ENCODE data around the gene DCC.
A peak's percentile ranks its signal among the peaks of the same experiment; 100 is the strongest.
"Not testable (repeated sequence)": the region's sequence is repeated elsewhere in the genome, so short reads cannot be mapped to it uniquely, and the experiment has no call there.

Gene DCC

DNA sequence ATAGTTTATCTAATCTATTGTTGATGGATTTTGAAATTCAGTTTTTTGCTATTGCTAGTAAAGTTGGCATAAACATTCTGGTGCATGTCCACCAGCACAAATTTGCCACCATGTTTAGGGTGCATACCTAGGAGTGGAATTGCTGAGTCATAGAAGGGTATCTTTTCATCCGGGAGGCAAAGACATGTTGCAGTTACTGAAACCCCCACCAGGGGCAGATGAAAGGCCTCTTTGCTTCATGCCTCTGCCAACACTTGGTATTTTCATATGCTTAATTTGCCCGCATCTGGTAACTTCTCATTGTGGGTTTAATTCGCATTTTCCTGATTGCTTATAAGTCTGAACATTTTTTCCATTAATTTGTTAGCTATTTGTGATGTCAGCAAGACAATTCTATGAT is 8.2 kb downstream of the DCC start:
- peak in 1 of 2 experiments; percentile 31 for DNase-seq

DNA sequence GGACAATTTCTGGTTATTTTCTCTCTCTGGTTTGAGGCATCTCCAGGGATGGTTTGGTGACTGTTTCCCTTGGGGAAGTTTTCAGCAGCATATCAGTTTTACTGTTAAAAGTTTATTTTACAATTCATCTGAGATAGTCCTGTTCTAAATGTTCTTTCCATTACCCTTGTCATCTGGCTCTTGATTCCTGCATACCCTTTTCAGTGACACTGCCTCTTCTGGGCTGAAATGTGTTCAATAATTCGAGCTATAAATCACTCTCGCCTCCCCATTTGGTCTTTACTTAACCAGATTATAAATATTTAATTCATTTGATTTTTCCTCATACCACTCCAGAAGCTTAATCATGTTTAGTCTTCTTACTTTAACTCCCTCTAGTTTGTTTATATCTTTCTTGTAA is 9.5 kb downstream of the DCC start:
- DNase-seq, result no peak

DNA sequence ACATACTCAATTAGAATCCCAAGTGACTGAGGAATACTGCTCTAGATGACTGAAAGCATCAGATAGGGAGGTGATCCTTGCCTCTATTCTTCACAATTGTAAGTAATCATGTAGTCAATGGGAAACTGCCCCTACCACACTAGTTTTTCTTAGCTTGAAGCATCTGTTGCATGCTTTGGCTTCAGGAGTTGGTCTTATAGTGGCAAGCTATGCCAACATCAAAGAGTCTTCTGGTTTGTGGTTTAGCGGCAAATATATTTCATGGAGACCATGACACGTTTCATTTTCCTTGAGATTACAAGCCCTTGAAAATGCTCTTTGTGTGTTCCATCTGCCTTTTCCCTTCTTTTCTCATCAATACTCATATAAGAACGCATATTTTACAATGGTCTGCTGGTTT is 12.9 kb downstream of the DCC start:
- no peak for DNase-seq

DNA sequence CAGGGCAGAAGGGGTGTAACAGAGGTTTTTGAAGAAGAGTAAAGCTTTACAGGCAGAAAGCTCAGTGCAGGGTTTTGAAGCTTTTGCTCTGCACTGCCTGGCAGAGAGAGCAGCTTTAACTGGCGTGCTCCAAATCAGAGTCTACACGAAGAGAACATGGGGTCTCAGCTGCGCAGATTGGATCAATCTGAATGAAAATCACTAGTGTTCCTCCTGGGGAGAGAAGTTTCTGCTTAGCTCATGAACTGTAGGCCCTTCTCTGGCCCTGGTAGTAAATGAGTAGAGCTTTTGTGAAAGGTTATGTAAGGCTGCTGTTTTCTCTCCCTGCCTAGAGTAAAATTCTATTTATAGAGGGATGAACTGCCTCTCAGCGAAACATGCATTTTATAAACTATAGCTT is 13.6 kb downstream of the DCC start:
- DNase-seq, result no peak

DNA sequence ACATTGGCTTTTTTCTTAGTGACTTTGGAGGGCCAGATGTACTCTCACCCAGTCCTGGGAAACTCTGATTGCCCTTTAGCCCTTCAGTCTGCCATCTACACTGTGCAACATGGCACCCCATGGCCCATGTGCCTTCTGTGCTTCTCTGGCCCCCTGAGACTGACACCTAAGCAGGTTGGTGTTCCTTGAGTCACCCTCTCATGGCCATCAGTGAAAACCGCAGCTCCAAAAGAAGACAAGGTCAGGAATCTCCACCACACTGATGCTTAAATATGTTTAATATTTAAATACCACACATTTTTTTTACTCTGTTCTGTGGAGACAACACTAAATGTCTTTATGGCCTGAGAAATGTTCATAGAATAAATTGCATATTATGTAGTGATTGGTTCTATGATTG is 23.9 kb downstream of the DCC start:
- DNase-seq, result no peak

DNA sequence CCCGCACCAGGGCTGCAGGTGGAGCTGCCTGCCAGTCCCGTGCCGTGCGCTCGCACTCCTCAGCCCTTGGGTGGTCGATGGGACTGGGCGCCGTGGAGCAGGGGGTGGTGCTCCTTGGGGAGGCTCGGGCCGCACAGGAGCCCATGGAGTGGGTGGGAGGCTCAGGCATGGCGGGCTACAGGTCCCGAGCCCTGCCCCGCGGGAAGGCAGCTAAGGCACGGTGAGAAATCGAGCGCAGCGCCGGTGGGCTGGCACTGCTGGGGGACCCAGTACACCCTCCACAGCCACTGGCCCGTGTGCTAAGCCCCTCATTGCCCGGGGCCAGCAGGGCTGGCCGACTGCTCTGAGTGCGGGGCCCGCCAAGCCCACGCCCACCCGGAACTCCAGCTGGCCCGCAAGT is 26.9 kb downstream of the DCC start:
- DNase-seq, result not testable (repeated sequence)

DNA sequence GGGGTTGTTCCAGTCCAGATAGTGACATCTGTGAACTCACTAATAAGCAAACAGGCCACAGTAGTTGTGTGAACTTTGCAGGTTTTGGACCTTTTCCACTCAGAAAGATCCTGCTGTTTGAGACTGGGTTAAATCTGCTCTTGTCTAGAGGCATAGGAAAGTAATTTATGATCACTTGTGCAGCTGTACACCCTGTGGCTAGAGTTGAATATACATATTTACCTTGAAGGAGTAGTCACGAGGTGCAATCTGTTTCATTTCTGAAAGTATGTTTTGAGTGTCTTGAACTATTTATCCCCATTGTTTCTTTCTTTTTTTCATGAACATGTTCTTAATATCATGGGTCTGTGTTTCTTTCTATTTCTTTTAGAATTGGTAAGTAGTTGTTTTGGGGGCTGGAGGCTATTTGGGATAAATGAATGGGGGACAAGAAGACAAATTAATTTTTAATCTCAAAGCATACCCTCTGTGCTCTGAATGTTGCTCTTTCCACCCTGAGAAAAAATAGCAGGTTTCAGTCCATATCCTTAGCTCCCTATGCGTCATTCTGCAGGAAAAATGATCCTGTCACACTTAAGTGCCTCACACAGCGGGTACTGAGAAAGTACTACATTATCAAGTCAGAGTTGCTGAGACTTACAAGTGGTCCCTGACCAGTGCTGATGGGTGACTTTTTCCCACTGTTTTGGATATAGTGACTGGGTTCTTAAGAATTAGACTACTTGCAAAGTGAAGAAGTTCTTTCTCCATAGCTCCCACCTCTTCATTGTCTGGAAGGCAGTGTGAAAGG is 28.2 kb downstream of the DCC start:
- no peak for DNase-seq

DNA sequence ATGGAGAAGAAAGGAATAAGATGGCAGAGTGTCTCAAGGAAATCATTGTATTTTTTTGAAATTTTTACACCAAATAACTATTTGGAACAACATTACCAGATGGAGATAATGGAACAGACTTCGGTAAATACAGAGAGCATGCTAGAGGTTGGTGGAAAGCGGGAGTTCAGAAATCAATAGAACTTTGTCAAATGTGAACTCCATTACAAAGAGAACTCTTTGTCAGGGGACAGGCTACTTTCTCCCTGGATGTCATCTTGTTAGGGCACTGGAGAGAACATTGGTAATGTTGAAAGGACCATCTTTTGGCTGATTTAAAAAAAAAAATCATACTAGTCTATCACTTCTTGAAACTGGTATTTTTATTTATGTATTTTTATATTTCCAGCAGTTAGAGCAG is 30.8 kb downstream of the DCC start:
- DNase-seq, result no peak

DNA sequence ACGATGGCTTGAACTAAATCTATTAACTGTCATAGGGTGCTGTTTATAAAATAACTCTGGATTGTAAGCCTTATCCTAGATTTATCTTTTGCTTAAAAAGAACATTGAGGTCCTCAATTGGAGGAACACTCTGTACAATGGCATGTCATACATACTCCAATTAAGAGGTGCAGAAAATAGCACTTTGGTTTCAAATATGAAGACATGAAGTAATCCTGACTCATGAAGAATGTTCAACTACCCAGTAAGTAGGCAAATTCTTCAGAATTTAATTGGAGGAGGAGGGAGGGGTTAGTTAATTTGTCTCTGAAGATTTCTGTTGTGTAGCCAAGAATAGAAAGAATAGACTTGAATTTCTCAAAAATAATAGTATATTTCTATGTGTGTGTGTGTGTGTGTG is 36.1 kb downstream of the DCC start:
- DNase-seq, result no peak

DNA sequence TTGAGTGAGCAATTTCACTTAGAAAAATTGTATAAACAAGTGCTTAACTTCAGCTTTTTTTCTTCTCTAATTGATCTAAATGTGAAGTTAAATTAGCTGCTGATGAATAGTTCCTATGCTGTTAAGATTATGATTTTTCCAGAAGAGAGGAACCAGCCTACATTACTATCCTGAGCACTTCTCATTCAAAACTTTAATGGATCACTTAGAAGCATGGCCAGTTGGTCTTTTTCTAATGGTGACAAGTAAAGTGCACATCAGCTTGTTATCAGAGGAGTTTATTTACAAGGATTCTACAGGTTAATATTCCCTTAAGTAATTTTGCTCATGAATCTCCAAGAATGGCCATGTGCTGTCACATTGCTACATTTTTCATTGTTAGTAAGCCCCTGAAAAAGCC is 37.1 kb downstream of the DCC start:
- no peak for DNase-seq

DNA sequence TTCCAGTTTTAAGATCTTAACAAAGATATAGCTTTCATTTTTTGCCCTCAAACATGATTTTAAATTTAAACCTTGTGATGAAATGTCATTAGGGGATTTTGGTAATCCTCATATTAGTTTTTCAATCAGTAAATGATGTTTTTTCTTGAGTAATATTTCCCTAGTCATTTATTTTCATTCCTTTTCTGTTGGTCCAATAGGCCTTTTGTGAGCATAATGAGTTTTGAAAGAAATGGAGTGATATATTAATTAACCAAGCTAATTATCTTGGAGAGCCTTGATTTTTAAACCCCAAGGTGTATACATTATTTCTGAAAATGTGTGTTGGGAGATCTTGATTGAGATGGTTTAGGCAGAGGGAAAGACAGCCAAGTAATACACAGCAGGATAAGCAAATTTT is 46.3 kb downstream of the DCC start:
- no peak for DNase-seq

DNA sequence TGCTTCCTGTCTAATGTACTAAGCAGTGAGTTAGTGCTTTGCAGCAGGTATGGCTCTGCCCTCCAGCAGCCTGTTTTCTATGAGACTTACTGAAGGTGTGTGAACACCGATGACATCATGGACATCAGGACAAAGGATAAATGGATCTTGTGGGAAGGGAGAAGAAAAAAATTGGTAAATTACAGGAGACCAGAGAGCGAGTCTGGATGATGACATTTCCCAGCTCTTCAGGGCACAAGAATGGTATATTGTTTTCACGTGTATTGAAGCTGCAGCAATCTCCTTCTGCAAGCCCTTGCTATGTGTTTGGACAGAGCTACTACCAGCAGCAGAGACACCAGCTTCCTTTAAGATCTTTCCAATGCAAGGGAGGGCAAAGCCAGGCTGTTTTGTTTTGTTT is 47.2 kb downstream of the DCC start:
- no peak for DNase-seq

DNA sequence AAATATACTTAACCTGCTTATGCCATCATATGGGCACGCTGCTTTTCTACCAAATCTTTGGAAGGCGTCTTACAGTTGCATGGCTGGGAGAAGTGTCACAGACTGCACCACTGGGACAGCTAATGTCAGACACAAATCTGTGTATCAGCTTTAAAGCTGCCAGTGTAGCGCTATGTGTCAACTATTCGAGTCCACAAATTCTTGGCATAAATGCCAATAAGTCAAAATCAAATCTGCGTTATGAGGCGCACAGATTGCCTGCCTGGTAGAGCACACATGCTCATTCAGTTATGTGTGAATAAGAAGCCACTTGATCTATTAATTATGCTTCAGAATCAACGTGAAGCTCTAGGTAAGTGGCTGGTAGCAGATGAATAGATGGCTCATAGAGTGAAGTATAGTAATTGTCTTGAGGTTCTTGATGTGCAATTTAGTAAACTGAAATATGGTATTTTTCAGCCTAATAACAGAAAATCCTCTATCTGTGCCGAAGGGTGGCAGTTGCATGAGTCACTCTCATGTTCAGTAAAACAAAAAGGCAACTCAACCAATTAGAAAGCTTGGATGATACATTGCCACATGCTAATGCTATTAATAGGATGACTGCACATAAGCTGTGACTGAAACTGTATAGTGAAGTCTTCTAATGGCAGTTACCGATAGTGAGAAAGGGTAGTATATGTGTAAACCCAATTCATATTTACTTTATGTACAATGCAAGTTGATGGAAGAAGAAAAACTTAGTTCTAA is 52.0 kb downstream of the DCC start:
- no peak for DNase-seq

DNA sequence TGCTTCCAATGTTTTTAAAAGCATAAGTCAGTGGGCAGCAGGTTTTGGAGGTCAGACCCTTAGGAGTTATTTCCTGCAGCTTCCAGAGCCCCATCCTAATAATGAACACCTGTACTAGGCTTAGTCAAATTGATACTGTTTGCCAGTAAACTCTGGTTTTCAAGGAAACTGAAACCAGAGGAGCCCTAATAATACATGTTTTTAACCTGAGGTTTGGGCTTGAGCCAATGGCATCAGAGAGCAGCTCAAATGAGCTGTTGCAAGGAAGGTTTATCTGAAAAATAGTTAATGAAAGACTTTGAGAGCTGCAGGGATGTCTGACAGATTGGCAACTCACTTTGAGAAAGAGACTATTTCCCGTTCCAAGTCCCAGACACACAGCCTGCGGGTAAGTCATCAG is 54.6 kb downstream of the DCC start:
- DNase-seq, result no peak

DNA sequence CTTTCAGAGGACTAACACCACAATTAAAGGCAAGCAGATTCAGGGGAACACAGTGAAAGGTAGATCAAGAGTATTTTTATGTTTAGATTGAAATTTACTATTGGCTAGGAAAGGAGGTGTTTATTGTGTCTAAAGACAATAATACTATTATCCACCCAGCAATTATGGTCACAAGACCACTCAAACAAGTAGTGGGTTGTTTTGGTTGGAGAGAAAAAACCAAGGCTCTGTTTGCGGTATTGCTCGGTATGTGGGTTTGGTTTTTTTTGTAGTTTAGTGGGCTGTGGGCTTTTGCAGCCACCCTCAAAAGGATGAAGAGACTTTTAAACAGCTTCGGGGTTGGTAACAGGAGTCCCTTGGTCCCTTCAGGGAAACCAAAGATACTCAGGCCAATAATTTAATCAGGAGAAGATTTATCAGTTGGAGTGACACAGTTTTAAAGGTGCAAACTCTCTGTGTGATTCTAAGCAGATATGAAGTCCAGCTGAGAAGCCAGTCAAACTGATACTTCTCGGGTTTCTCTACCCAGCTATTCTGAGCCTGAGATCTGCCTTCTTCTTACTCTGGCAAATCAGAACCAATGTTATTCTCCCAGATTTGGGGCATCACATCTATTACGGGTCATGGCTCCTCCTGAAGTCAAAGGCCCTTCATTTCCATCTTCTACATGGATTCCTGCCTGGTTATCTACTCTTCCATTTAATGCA is 55.3 kb downstream of the DCC start:
- no peak for DNase-seq

DNA sequence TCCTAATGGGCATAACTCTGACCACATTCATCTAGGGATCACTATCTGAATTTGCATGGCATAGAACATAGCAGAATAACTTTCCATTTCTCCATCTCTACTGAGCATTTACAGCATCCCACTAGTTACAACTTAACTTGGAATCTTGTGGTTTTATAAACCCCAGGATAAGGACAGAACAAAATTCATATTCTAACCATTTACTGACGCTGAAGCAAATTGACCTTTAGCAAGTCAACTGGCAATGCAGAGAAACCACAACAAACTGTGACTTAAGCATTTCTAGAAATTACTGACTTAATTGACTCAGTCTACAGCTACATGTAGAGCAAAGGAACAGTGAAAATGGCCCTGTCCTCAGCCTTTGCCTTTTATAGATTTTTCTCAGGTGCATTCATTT is 61.2 kb downstream of the DCC start:
- no peak for DNase-seq

DNA sequence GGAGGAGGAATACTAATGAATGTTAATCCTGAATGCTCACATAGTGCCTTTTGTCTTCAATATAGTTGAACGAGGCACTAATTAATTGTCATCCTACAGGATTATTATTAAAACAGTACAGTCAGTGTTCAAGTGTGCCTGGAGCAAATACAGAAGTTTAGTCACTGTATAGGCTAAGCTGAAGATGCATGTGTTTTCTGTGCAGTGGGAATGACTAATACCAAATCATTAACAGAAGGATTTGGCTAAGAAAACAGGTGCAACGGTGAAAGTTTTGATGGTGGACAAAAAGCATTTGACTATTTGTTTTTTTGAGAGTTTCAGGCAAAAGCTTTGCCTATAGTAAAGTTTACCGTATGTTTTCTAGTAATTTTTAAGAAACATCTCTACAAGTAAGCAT is 62.8 kb downstream of the DCC start:
- DNase-seq, result no peak

DNA sequence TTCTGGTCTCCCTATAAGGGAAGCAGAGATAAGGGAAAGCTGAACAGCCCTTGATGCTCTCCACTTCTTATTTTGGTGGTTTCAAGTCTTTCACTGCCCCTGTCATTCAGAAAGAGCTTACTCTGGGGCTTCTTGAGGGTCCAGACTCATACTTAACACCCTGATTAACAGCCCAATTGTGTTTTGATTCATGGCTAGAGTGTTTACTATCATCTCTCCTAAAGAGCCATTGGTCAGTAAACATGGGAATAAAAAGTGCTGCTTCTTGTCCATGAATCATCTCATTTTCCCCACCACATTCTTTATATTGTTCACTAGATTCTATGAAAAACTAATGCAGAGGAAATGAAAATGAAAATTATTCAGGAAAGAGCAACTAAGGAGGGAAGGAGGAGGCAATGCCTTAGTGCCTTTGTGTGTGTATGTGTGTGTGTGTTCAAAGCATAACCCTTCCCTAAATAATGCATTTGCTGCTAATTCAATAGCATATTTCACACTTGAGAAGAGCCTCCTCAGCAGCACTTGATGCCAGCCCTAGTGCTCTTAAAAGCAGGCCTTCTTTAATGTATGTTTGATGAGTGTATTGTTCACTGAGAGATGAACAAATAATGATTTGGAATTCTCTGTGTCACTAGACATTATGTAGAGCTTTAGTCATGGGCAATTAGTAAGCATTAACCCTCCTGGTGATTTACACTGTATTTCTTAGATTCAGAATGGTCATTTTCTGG is 63.5 kb downstream of the DCC start:
- no peak for DNase-seq

DNA sequence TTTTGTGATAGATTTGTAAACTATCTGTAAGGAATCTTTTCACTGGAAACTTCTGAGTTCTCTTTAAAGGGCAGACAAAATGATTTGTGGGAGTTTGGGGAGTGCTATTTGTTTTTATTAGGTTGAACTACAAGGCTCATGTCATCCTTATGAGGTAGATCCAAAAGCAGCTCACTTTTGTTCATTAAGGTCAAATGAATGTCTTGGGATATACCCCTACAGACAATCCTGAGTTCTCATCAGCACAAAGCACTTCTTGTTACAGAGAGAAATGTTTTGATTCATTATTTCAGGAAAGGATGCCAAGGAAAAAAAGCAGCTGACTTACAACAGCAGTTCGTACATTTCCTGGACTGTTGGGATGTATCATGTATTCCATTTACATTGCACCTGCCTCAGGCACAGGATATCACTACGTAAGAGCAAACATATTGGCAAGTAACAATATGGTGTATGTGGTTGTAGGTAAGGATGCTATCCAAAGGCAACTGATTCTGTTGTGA is 68.9 kb downstream of the DCC start:
- DNase-seq, result no peak

DNA sequence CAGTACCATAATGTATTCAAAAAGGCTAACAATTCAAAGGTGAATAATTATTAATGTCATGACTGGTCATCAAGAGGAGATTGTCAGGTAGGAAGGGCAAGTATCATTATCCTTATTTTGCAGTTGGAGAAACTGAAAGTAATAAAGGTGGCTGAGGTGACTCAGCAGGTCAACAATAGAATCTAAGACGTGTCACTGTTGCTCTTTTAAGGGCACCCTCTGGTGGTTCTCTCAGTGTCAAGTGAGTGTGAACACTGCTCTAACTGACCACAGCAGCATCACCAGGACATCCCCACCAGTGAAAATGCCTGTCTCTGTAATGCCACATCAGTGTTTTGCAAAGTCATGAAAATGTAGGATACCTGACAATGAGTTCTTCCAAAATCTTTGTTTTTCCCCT is 69.7 kb downstream of the DCC start:
- DNase-seq, result no peak

DNA sequence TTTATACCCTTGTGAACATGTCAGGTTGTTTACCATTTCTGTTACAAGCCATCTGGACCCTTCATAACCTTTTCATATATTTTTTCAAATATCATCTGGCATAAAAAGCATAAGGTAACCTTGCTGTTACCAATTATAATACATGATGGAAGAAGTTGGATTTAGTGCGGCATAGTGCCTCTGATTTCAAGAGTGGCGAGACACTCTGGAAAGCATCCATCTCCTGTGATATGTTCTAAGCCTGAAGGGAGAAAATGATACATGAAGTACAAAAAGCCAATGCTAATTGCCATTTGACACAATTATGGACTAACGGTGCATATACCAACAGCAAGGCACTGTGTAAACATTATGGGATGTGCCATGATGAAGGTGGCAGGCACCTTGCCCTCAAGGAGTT is 75.1 kb downstream of the DCC start:
- no peak for DNase-seq

DNA sequence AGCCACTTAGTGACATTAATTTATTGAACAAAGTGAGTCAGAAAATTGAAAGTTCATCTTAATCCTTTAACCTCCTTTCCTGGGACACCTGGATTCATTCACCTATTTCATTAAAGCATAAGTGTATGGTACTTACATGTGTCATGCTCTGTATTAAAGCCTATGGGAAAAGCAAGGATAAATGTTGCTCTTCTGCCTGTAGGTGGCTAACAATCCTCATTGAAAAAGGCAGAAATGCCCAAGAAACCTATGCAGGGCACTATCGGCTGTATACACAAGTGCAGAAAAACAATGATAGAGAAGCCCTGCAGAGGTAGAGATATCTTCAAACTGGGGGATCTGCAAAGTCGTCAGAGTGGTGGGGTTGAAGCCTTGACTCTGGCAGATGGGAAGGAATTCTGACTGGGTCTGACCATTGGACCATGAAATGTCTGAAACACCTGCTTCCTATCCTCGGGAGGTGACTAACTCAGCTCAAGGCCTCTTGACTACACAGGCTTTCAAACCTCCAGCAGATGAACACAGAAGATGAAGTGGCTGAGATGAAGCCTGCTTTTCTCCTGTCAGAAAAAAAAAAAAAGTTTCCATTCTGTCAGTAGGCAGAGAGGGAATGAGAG is 83.1 kb downstream of the DCC start:
- DNase-seq, result peak in 1 of 2 experiments; percentile 0

DNA sequence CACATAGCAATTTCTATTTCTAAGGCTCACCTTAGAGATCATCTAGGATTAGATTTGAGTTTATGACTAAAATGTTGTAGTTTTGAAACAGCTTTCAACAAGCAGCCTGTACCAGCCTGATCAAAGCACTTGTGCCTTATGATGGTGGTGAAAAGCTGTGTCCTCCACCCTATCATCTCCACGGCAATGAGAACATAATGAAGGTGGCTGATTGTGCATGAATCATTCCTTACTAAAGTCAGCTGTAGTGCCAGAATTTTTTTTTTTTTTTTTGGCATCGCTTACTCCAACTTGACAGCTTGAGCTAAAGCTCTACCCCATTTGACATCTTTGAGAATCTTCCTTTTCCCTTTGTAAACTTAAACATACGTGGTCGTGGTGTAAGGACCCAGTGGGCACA is 86.0 kb downstream of the DCC start:
- DNase-seq, result no peak
